ENCODE measurements around the gene MYO18B.

MYO18B gene

DNA sequence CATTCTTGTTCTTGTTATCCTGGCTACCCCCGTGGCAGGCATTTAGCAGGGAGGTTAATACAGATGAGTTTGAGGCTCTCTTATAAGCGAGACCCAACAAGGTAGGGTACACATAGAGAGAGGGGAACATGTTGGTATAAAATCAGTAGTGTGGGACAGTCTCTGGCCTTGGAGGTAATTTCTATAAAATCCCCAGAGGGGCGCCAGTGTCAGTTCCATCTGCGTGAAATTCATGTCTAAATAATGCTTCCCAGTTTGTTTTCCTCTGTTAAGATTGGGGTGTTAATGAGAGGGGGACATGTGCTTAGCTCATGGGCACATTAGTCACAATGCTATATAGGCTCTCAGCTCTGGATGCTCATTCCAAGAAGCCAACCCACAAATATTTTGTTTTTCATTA is 150.7 kb downstream of the MYO18B start:
- DNase-seq (ENCODE audit: extremely low read depth in 1 of 2, low read depth in 1 of 2) = no peak

DNA sequence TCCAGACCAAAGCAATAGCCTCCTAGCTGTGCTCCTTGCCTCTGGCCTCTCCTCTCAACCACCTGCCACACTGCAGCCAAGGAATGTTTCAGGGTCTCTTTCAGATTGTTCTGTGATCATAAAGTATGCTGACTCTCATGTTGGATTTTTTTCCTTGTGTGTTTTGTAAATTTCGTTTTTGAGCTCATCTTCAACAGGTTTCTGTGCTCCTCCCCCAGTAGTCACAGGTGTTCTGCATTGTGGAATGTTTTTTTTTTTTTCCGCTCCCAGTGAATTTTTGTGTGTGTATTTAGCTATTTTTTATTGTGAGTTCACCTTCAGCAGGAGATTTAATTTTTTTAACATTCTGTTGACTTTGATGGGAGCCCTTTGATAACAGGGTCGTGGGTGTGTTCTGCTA is 153.7 kb downstream of the MYO18B start:
- no peak for DNase-seq (ENCODE audit: extremely low read depth in 1 of 2, low read depth in 1 of 2)

GRCh38 chr22:25896098-25896497 is 154.1 kb downstream of the MYO18B start:
- no peak for DNase-seq (ENCODE audit: extremely low read depth in 1 of 2, low read depth in 1 of 2)

GRCh38 chr22:25896592-25896991 is 154.6 kb downstream of the MYO18B start:
- DNase-seq (ENCODE audit: extremely low read depth in 1 of 2, low read depth in 1 of 2) = no peak

DNA sequence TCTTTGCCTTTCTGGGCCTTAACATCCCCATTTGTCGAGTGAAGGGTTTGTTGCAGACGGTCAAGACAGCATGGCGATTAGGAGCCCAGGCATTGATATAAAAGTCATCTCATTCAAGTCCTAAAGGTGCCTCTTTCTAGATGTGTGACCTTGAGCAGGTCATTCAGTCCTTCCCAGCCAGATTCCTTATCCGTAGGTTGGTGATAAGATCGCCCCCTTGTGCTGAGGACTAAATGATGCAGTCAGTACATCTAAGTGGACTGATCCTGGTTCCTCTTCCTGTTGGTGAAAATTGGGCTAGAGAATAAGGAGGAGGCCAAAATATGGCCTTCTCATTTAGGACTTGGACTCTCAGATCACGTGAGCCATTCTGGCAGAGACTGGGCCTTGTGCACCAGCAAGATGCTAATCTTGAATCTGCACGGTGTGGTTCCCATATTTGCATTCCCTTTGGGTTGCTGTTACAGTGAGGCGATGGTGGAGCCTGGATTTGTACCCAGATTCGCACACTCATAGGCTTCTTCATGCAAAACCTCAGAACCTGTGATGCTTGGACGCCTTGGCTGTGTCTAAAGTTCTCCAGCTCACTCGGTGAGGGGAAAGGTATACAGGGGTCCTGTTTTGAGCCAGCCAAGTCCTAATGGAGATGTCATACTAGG is 156.8 kb downstream of the MYO18B start:
- no peak for DNase-seq (ENCODE audit: extremely low read depth in 1 of 2, low read depth in 1 of 2)

DNA sequence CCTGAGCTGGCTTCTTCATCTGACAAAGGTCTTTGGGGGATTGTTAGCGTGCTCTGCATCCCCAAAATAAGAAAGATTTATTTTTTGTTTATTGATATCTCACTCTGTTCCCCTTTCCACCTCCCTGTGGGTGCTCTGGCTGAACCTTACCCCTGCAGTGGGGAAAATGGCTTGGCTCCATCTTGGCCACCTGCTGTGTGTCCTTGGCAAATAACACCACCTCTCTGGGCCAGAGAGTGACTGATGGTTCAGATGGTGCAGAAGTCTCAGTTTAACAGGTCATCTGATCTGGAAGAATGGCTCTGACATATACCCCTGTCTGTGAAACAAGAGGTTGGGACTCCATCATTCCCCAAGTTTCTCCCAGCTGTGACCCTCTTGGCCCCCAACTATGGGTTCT is 157.6 kb downstream of the MYO18B start:
- DNase-seq (ENCODE audit: extremely low read depth in 1 of 2, low read depth in 1 of 2) = no peak

DNA sequence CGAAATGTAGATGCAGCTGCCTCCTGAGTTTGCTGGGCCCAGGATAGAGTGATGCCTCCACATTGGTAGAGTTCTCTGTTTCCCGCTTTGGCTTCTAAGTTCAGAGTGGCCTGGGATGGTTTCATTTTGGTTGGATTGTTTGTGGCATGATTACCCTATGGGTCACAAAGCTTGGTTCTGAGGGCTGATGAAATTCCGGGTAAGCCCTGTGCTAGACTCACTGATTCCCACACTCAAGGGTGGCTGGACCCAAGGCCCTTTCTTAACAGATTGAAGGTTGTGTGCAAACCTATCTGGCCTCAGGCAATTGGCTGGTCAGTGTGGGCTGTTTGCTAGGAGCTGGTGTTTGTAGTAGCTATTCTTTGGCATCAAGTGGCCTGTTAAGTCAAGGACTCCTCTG is 158.4 kb downstream of the MYO18B start:
- DNase-seq (ENCODE audit: extremely low read depth in 1 of 2, low read depth in 1 of 2) = no peak

DNA sequence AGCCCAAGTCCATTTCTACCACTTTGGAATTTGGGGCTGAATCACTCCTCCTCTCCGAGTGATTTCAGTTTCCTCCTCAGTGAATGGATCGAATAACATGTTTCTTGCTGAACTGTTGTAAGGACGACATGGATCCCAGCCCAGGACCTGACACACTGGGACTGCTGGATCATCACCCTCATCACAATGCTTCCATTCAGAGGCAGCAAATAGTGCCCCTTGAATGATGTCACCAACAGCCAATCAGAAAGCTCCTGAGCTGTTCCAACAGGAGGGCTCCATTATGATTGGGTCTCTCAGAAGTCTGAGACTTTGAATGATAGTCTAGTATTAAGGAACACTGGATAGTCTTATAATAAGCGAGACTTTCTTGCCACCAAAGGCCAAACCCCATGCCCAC is 158.9 kb downstream of the MYO18B start:
- DNase-seq (ENCODE audit: extremely low read depth in 1 of 2, low read depth in 1 of 2) = no peak

GRCh38 chr22:25902402-25902801 is 160.4 kb downstream of the MYO18B start:
- no peak for DNase-seq (ENCODE audit: extremely low read depth in 1 of 2, low read depth in 1 of 2)

GRCh38 chr22:25903294-25903693 is 161.3 kb downstream of the MYO18B start:
- no peak for DNase-seq (ENCODE audit: extremely low read depth in 1 of 2, low read depth in 1 of 2)

DNA sequence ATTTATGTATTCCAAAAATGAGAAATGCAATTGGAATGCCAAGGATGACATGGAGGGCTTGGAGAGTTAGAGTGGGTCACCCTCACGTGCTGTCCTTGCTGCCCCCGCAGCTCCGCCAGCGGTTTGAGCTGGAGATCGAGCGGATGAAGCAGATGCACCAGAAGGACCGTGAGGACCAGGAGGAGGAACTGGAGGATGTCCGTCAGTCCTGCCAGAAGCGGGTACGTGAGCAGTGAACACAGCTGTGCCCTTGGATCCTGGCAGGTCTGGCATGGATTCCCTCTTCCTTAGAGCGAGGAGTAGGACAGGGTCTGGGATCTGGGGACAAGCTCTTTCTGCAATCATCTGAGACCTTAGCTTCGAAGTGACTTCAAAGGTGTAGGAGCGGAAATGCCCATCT is 166.2 kb downstream of the MYO18B start:
- DNase-seq (ENCODE audit: extremely low read depth in 1 of 2, low read depth in 1 of 2) = no peak

- DNase-seq (ENCODE audit: extremely low read depth in 1 of 2, low read depth in 1 of 2) = no peak
Observed at GRCh38 chr22:25908755-25909154, 166.8 kb downstream of the MYO18B start.

DNA sequence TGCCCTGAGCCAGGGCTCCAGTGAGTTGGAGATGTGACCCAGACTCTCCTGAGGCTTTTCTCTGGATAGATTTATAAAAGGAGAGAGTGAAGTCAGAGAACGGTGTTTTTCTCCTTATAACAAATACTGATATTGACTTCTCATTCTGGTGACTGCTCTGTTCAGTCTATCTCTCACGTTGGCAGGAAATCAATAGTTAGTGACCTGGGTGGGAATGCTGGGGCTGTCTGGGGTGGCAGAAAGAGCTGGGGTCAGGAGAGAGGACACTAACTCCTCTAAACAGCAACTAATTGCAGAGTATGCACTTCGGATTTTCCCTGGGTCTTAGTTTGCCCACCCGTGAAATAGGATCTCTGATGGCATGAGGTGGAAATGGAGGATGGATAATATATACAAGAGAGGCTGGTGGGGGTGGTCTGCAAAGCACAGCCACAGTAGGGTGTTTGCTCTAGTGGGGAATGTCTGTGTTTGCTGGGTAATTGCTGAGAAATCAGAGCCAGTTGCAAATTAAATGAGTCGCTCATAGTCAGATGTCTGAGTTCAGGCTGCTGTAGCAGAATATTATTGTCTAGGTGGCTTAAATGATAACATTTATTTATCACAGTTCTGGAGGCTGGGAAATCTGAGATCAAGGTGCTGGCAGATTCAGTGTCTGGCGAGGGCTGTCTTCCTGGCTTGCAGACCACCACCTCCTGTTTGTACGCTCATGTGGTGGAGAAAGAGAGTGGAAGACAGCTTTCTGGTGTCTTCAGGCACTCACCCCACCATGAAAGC is 167.8 kb downstream of the MYO18B start:
- no peak for DNase-seq (ENCODE audit: extremely low read depth in 1 of 2, low read depth in 1 of 2)

GRCh38 chr22:25911243-25911972 is 169.4 kb downstream of the MYO18B start:
- DNase-seq (ENCODE audit: extremely low read depth in 1 of 2, low read depth in 1 of 2) = no peak

DNA sequence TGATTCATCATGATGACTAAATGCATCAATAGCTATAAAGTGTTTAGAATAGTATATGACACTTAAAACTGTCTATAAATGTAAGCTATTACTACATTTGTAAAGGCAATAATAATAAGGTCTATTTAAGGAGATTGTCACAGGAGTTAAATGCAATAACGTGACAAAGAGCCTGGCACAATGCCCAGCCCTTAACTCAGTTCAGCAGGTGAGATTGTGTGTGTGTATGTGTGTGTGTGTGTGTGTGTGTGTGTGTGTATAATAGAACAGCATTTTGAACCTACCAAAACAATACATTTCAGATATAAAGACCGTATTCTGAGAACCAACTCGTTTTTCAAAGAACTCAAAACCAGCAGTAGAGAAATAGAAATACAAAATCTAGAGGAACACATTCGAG is 177.5 kb downstream of the MYO18B start:
- DNase-seq (ENCODE audit: extremely low read depth in 1 of 2, low read depth in 1 of 2) = no peak

DNA sequence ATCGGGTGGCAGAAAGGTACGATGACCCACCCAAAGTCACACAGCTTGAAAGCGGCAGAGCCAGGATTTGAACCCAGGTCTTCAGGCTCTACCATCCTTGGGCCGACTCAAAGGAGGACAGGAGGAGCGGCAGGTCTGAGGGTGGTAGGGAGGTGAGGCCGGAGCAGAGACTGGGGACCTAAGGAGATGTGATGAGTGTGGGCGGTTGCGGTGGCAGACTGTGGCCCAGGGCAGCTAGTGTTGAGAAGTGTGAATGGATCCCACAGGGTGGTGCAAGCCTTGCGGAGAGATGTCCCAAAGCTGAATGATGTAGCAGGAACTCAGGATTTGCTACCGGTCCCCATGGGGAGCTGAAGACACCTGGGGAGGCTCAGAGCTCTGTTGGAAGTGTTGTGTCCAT is 180.2 kb downstream of the MYO18B start:
- DNase-seq (ENCODE audit: extremely low read depth in 1 of 2, low read depth in 1 of 2) = no peak

DNA sequence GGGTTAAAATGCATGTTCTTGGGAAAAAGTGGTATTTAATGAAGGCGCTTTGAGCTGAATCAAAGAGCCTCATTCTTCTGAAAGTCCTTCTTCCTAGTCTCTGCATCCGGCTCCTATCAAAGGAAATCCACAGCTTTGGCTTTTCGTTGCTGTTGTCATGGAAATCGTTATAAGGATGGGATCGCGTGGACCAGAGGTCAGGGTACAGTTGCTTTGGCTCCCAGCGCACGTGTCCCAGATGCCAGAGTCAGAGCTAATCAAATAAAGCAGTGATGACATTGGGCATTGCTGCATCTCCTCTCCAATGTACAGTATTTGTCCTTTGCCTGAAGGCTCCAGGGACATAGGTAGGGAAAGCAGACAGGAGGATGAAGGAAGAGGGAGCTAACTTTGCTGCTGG is 181.9 kb downstream of the MYO18B start:
- no peak for DNase-seq (ENCODE audit: extremely low read depth in 1 of 2, low read depth in 1 of 2)

DNA sequence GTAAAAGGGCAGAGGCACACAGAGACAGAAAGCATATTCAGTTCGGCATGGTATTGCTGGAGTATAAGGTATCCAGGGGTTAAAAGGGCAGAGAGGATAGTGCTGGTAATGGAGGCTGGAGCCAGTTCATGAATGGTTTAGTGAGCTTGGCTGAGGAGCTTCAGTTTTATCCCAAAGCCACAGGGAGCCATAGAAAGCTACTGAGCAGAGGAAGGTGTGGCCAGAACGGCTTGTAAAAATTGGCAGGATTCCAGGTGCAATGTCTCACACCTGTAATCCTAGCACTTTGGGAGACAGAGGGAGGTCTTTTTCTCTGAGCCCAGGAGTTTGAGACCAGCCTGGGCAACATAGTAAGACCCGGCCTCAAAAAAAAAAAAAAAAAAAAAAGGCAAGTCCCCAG is 186.1 kb downstream of the MYO18B start:
- no peak for DNase-seq (ENCODE audit: extremely low read depth in 1 of 2, low read depth in 1 of 2)

GRCh38 chr22:25929321-25929878 is 187.4 kb downstream of the MYO18B start:
- DNase-seq (ENCODE audit: extremely low read depth in 1 of 2, low read depth in 1 of 2) = no peak

DNA sequence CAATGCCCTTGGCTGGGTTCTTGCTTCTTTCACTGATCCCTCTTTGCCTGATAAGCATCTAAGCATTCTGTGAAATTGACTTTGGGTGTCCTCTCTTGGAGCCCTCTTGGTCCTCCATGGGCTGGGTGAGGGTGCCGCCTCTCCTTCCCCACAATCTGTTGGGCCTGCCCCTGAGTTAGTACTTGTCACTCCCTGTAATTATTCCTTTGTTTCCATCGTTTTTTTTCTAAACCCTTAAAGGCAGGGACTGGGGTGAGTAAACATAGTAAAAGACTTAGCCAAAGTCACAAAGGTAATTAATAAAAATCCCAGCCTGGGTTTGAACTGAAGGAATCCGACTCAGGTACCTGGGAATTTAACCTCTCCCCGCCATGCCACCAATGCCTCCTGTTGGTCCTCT is 188.1 kb downstream of the MYO18B start:
- no peak for DNase-seq (ENCODE audit: extremely low read depth in 1 of 2, low read depth in 1 of 2)

DNA sequence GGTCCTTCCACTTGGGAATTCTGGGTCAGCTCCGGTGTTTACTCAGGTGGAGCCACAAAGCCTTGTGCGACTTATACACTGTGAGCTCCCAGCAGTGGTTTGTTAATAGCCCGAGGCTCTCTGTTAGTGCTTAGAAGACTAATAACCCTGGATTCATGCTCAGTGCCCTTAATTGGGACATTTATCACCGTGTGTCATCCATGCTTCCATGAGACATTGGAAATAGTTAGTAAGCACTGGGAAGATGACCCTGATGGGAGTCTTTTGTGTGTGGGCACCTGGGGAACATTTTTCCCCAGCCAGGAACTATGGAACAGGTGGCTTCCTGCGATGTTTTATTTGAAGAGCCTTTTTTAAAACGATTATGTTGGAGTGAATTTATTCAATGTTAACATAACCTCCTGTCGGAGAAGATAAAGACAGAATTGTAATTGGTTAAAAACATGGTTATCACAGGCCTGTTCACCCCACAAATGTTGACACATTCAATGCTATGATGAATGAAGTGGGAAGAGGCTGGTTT is 188.9 kb downstream of the MYO18B start:
- DNase-seq (ENCODE audit: extremely low read depth in 1 of 2, low read depth in 1 of 2) = no peak
